IPS DF 4.7 (cell line): ENCODE data around the gene OPRD1.
"Not testable (repeated sequence)": the region's sequence is repeated elsewhere in the genome, so short reads cannot be mapped to it uniquely, and the experiment has no call there.

ENCODE experiments used
- DNase-seq: peaks from one replicate; pipeline ENCODE4 v3.0.0-alpha.2; 2013; ENCODE audit warnings: low spot score; ENCODE audit errors: extremely low read depth

The OPRD1 gene

GRCh38 chr1:28800324-28800723 lies 11.6 kb upstream of the OPRD1 start:
- DNase-seq: no peak

GRCh38 chr1:28801461-28801860 lies 10.5 kb upstream of the OPRD1 start:
- no peak for DNase-seq

GRCh38 chr1:28803051-28803450 lies 8.9 kb upstream of the OPRD1 start:
- no peak for DNase-seq

GRCh38 chr1:28803662-28804061 lies 8.3 kb upstream of the OPRD1 start:
- DNase-seq: no peak

GRCh38 chr1:28804071-28804470 lies 7.9 kb upstream of the OPRD1 start:
- no peak for DNase-seq

GRCh38 chr1:28807046-28807445 lies 4.9 kb upstream of the OPRD1 start:
- no peak for DNase-seq

- DNase-seq: no peak
Measured at GRCh38 chr1:28807986-28808385, 4.0 kb upstream of the OPRD1 start.

GRCh38 chr1:28811369-28811765 lies 603 bp upstream of the OPRD1 start:
- DNase-seq: no peak

GRCh38 chr1:28812669-28813468 lies 899 bp downstream of the OPRD1 start:
- no peak for DNase-seq

GRCh38 chr1:28813931-28814465 lies 2.0 kb downstream of the OPRD1 start:
- no peak for DNase-seq

- no peak for DNase-seq
Measured at GRCh38 chr1:28815533-28816185, 3.7 kb downstream of the OPRD1 start.

GRCh38 chr1:28817133-28817532 lies 5.2 kb downstream of the OPRD1 start:
- DNase-seq: no peak

GRCh38 chr1:28819020-28819419 lies 7.0 kb downstream of the OPRD1 start:
- no peak for DNase-seq

- DNase-seq: no peak
Measured at GRCh38 chr1:28822799-28823198, 10.8 kb downstream of the OPRD1 start.

GRCh38 chr1:28824061-28824460 lies 12.1 kb downstream of the OPRD1 start:
- not testable (repeated sequence) for DNase-seq

GRCh38 chr1:28828227-28828858 lies 16.4 kb downstream of the OPRD1 start:
- DNase-seq: not testable (repeated sequence)

GRCh38 chr1:28830814-28831213 lies 18.8 kb downstream of the OPRD1 start:
- DNase-seq: no peak

- no peak for DNase-seq
Measured at GRCh38 chr1:28832966-28833365, 21.0 kb downstream of the OPRD1 start.

GRCh38 chr1:28833381-28833780 lies 21.4 kb downstream of the OPRD1 start:
- no peak for DNase-seq

- DNase-seq: no peak
Measured at GRCh38 chr1:28835237-28835650, 23.3 kb downstream of the OPRD1 start.

- no peak for DNase-seq
Measured at GRCh38 chr1:28836421-28836956, 24.5 kb downstream of the OPRD1 start.
